NCI-H2171 treated with DMSO at 0.1 percent for 48 hours (cell line): ENCODE data around the gene NUTM2E.
"Not testable (repeated sequence)": the region's sequence is repeated elsewhere in the genome, so short reads cannot be mapped to it uniquely, and the experiment has no call there.

Experiments used
- DNase-seq: peaks from one replicate; lab custom pipeline; 2025; lab: John Stamatoyannopoulos, UW

The NUTM2E gene

GRCh38 chr10:79866903-79867551, 40.5 kb downstream of the NUTM2E start:
- not testable (repeated sequence) for DNase-seq

- DNase-seq: not testable (repeated sequence)
Measured at GRCh38 chr10:79868023-79868422, 41.5 kb downstream of the NUTM2E start.

GRCh38 chr10:79869439-79870097, 43.0 kb downstream of the NUTM2E start:
- peak; percentile 13 for DNase-seq

DNA sequence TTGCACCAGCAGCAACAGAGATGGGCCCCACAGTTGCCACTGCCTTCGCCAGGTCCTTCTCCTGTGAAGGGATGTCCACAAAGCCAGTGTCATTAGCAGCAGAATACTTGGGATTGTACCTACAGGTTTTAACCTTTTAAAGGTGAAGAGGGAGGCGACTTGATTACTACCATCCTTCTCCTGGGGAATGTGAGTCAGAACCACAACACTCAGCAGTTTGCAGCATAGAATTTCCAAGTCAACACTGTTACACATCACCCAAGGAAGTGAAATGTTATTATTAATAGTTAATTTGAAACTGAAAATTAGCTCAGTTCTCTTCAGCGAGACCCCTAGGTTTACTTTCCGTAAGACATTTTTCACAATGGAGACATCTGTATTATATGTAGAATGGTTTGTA, 45.2 kb downstream of the NUTM2E start:
- not testable (repeated sequence) for DNase-seq
